H54 (cell line): ENCODE measurements around the gene TP53I13.
A peak's percentile ranks its signal among the peaks of the same experiment; 100 is the strongest.

Source experiments
- DNase-seq: peaks from one replicate; pipeline ENCODE4 v3.0.0; 2011; ENCODE audit warnings: low spot score, mixed read lengths; ENCODE audit not compliant: insufficient read length
- FAIRE-seq: peaks from 3 replicates; lab custom pipeline; 2011; peaks lifted over from hg19 to GRCh38; lab: Jason Lieb, UNC
- POLR2A ChIP-seq: IDR thresholded peaks from 2 replicates; pipeline ENCODE4 v1.6.1; 2011; ENCODE audit warnings: low read depth, mild to moderate bottlenecking, low read length

Gene TP53I13

DNA sequence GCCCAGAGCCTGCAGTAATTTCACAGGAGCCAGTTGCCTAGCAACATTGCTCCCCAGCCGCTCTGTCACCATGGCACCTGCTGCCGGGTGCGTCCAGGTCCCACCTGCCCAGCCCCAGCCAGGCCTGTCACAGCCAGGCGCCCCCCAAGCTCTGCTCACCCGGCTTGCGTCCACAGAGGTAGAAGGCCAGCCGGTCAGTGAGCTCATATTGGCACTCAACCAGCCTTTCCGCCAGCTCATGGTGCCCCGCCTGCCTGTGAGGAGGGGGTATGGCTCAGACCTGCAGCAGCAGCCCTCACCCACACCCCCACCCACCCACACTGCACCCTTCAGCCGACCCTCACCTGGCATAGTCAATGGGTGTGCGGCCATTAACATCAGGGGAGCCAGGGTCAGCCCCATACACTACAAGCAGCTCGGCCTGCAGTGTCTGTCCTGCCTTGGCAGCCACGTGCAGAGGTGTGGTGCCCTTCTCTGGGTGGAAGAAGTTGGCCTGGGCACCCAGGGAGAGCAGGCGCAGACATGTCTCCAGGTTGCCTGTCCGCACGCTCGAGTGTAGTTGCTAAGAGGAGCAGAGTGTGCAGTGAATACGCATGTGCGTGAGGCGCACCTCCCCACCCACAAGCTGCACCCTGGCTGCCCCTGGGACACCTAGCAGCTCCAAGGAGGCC lies 13.2 kb downstream of the TP53I13 start:
- TF ChIP-seq POLR2A, result no peak
- no peak for DNase-seq
- FAIRE-seq, result no peak

DNA sequence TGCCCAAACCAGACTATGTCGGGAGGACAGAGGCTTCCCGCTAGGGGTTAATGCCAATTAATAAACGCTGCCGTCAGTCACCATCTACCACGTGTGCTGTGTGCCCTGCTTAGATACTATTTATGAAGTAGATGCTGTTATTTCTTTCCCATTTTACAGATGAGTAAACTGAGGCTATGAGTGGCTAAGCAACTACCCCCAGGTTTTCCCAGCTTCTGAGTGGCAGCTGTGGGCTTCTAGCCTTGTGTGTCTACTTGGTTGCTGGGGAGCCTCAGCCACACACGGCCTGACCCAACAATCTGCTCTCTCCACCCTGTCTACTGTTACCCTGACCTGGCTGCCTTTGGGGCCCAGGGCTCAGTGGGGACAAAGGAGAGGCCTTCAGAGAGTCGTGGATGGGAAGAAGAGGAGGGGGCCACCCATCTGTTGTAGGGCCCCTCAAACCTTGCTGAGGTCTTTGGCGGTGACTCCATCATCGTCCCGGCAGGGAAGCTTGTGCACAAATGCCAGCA lies 13.8 kb downstream of the TP53I13 start:
- no peak for FAIRE-seq
- TF ChIP-seq POLR2A, result no peak
- DNase-seq, result no peak

DNA sequence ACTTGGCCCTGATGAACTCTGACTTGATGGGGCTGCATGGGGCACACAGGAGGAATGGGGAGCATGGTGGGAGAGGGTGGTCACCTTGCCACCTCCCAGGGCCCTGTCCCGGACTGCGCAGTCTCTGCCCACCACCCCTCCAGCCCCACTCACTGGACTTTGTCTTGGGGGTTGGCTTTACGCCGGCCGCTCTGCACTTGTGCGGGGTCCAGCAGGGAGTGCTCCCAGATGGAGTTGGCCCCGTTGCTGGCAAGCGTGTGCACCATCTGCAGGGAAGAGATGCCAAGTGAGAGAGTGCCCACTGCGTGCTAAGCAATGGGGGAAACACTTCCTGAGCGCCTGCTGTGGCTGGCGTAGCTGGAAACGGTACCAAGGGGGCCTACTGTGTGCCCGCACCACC lies 14.3 kb downstream of the TP53I13 start:
- TF ChIP-seq POLR2A, result no peak
- FAIRE-seq, result no peak
- no peak for DNase-seq

DNA sequence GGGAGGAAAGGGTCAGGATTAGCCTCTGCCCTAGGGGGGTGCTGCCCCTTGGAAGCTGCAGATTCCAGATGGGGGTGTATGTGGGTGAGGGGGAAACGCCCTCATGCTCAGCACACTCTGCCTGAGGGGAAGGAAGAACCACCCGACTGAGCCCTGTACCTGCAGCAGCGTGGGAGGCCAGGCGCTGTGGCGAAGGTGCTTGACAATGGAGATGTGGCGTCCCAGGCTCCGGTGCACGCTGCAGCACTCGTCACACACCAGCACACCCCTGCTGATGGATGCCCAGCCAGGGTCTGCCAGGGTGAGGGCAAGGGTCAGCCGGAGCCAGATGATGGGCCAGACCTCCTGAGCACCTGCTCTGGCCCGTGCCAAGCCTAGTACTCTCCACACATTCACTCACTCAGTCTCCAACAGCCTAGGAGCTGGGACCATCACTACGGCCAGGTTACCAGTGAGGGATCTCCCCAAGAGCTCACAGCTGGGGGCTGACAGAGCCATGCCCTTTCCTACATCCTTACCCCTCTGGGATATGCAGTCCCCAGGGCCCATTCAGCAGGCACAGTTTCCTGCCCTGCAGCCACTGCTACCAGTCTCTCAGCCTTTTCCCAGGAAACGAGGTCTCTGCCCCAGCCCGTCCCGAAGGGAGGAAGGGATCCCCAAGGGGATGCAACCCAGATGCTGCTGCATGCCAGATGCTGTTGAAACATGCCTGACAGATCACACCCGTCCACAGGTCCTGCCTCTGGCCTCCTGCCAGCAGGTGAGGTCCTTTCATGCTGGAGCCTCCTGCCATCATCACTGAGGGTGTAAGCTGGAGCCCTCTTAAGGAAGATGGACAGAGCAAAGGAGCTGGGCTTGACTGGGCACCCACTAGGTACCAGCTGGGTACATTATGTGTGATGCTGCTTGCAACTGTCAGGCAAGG lies 15.1 kb downstream of the TP53I13 start:
- TF ChIP-seq POLR2A, result no peak
- DNase-seq, result no peak

DNA sequence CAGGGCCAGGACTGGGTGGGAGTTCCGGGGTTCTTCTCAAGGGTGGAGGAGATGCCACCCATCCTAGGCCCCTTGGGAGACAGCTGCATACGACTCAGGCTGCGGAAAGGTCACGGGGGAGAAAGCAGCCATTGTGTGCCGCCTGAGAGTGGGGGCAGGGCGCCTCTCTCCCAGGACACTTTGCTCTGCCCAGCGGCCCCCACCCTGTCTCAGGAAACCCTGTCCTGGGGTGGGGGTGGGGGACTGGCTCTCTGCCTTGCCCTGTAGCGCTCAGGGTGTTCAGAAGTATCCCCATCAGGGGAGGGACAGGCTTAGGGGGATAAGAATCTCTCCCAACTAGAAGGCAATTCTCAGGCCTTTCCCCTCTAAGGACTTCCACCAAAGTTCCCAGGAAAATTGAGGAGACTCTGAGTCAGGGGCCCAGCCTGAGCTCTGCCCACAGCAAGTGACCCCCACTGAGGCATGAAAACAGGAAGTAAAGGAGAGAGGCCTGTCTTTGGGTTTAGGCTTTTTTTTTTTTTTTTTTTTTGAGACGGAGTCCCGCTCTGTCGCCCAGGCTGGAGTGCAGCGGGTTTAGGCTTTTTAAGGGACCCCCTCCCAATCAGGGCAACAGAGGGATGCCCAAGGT lies 16.1 kb downstream of the TP53I13 start:
- DNase-seq (no peak), FAIRE-seq (no peak)
- TF ChIP-seq POLR2A, result no peak

More for the DNA sequence above, 15.1 kb downstream of the TP53I13 start:
- FAIRE-seq, result no peak

DNA sequence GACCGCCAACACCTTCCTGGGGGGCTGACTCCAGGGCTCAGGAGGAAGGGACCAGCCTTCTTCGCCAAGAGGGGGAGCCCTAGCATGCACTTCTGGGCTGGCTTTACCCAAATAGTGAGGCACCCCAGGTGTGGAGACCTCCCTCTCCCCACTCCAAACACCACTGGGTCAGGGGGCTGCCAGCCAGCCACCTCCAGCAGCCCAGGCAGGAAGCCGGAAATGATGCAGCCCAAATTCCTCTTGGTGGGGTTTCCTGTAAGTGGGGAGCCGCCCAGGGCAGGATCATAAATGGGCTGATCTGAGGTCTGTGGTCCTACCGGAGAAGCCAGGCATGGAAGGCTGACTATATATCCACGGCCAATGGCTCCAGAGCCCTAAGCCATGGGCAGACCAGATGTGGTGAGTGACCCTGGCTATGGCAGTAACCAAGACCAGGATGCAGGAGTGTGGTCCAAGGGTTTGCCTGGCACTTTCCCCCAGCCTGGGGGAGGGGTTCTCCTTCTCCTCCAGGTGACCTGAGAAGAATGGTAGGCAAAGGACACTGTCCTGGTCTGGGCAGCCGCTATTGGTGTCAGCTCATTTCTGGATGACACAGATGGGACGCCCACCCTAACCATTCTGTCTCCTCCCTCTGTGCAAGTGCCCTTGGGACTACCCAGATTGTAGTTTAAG lies 16.7 kb downstream of the TP53I13 start:
- DNase-seq (no peak), FAIRE-seq (no peak)
- no peak for TF ChIP-seq POLR2A

DNA sequence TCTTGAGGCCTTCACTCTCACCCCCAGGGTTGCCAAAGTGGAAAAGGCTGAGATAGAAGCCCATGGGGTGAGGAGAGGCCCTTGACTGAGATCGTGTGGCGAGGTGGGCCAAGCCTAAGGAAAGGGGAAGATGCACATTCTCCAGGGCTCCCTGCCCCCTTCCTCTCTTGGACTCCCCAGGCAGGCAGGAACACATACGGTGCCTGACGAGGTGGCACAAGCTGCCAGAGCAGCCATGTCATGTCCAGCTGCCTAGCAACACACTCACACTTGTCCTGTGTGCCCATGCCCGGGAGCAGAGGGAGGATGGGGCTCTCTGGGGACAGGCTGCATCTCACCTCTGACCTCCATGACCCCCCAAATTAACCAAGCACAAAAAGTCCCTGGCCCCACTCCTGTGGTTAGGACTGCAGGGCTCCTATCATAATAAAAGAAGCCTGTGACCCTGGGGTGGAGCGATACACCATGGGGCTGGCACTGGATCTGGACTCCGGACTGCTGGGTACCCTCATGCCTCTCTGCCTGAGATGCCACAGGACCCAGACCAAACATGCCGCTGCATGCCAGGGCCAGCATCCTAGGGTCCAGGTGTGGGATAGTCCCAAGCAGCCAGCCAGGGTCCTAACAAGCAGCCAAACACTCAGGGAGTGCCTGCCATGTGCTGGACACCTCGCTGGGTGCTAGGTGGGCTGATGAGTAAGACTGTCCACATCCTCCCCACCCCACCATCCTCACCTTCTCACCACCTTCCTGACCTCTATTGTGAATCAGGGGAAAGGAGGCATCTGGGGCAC lies 18.4 kb downstream of the TP53I13 start:
- FAIRE-seq (no peak), DNase-seq (no peak)
- TF ChIP-seq POLR2A, result no peak

DNA sequence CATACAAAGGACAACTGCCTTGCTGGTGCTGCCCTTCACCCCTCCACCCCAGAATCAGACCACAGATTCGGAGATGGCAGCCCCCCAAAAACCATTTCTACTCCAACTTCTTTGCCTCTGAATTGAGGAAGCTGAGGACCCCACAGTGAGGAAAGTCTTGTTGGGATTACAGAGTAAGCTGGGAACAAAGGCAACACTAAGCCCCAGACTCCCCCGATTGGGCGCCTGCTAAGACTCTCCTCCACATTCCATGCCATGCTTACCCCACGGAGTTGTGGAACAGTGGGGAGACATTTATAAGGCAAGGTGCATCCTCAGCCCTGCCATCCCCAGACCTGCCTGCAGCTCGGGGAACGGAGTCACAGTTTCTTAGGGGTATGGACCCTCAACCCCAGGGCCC lies 19.1 kb downstream of the TP53I13 start:
- TF ChIP-seq POLR2A, result no peak
- no peak for DNase-seq
- no peak for FAIRE-seq

DNA sequence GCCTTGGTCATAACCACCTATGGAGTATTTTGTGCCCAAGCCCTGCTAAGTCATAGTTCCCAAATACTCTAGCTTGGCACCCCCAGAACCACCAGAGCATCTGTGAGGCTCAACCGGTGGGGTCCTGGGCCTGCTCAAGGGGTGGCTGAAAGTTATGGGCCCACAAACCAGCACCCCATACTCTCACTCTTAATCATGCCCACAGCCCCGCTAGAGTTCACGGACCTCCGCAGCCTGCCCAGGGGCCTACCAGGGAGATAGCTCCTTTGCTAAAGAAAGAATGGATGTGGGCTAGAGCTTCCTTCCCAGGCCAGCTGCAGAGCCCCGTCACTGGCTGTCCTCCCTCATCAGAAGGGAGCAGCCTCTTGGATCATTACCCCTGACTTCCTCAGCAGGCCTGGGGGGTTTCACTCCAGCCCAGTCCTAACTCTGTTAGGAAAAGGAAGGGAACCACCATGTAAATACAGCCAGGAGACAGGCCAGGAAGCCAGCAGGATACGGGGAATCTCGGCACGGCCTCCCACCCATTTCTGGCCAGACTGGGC lies 19.6 kb downstream of the TP53I13 start:
- DNase-seq (no peak), FAIRE-seq (no peak)
- TF ChIP-seq POLR2A, result no peak

DNA sequence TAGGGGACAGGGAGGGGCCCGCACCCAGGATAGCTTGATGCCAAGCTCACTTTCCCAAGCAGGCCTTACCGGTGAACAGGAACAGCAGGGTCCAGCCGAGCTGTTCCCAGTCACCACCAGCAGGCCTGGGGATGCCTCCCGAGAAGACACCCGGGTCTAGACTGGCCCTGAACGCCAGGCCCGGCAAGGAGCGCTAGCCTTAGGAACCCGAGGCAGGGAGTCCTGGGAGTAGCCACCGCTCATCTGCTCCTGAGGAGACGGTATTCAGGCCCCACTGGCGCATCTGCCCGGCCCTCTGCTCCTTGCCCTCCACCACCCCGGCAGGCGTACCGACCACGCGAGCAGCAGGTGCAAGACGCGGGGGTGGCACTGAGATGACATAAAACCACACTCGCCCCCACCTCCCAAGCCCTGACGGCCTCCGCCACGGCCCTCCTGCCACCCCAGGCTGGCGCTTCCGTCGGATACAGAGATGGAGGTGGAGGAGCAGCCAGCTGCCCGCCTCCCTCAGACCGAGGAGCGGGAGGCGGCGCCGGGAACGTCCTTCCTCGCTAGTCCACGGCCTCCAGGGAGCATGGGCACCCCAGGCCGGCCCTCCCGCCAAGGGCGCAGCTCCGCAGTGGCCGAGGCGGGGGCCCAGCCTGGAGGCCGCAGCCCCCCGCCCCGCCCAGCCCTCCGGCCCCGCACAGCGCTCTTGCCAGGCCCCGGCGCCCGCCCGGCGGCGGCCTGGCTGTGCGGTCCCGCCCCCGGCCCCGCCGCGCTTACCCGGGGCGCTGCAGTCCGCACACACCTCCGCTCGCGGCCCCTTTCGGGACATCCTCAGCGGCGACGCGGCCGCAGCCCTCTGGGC lies 20.3 kb downstream of the TP53I13 start:
- FAIRE-seq (no peak), DNase-seq (peak; percentile 35)

DNA sequence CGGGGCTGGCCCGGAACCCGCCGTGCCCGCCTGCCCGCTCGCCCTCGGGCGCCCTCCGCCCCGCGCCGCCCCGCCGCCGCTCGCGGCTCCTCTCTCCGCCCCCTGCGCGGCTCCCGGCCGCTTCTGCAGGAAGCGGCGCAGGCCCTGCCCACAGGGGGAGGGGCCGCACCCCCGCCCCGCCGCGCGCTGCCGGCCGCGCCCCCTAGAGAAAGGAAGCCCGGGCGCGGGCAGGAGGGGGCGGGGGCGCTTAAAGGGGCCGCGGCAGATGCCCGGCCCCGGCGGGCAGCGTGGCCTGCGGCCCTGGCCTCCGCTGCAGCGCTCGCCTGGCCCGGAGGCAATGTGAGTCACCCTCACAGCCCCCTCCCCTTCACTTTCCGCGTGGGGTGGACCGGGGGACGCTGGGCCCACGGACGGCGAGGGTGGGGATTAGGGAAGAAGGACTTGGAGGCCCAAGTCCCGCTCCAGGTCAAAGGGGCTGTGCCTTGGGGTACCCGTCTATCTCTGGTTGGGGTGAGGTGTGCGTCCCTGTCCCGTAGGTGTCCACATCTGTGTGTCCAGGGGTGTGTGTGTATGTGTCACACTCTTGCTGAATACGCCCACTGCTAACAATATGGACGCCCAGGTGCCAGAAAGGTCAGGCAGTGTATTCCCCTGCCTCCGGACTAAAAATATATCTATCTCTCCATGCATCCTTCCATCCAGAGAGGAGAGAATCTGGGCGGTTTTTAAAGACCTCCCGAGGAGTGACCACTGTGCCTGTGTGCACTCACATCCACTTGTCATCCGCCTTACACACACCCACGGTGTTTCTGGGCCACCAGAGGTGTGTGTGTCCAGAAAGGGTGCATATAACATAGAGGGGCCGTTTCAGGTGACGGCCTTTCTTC lies 21.3 kb downstream of the TP53I13 start, which contains the start of gene GIT1:
Gene GIT1, minus strand, starts transcription at position 125 of the 887 bp plus-strand sequence. CDS start 270 bp downstream, outside the sequence.
- DNase-seq (peak; percentile 79), FAIRE-seq (no peak)
- peak; percentile 80 for TF ChIP-seq POLR2A

More for the DNA sequence above, 20.3 kb downstream of the TP53I13 start:
- no peak for TF ChIP-seq POLR2A
